COR-L47 (cell line): ENCODE results near the gene ENPP5.

ENCODE experiments used
- DNase-seq: peaks from one replicate; lab custom pipeline; 2025; lab: John Stamatoyannopoulos, UW

ENPP5 gene, protein sequence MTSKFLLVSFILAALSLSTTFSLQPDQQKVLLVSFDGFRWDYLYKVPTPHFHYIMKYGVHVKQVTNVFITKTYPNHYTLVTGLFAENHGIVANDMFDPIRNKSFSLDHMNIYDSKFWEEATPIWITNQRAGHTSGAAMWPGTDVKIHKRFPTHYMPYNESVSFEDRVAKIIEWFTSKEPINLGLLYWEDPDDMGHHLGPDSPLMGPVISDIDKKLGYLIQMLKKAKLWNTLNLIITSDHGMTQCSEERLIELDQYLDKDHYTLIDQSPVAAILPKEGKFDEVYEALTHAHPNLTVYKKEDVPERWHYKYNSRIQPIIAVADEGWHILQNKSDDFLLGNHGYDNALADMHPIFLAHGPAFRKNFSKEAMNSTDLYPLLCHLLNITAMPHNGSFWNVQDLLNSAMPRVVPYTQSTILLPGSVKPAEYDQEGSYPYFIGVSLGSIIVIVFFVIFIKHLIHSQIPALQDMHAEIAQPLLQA

DNA sequence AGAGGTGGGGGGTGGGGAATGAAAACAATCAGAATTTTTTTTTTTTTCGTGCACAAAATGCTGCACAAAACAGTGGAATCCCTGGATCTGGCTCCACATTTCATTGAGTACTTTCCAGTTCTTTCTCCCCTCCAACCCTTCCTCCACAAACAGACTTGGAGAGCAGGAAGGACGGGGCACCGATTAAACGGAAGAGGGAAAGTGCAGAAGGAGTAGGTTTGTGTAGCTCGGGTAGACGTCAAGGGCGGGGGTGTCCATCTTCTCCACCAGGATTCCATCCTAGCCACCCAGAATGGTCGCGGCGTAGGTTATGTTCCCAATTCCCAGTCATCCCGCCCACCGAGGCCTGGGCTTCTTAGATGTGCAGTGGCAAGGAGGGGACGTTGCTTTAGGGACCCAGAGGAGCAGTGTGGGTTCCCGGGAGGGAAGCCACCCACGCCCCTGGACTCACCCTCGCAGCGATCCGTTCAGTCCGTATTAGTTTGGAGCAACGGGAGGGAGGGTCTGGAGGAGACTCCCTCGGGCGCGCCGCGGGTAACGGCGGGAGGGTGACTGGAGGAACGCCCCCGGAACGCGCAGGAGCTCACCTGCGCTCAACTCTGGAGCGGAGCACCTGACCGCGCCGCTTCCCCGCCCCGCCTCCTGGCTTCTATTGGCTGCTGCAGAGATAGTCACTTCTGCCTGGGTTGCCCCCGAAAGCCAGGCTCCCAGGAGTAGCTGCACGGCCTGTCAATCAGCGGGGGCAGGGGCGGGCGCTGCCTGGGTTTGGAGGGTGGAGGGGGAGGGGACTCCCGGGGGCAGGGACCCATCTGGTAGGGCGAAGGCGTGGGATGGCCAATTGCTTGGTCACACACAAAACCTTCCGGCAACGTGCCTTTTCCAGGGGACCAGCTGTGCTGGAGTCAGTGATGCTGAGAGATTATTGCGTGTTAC lies at the start of gene ENPP5:
Gene ENPP5, minus strand, starts transcription at position 624 of the 933 bp plus-strand sequence. CDS start 2,718 bp downstream, outside the sequence.
- DNase-seq, result peak; percentile 95

DNA sequence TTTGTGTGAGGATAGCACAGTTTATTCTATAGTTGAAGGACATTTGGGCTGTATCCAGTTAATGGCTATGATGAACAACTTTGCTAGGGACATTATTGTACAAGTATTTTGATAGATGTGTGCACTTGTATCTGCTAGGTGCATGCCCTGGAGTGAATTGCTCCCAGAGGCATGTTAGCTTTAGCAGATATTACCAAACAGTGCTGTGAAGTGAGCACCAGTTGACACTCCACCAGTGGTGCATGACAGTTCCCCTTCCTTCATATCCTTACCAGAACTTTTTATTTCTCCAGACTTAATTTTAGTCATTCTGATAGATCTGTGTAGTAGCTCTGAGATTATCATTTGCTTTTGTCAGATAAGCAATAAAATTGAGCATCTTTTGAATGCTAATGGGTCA lies 48.9 kb upstream of the ENPP5 start:
- no peak for DNase-seq

DNA sequence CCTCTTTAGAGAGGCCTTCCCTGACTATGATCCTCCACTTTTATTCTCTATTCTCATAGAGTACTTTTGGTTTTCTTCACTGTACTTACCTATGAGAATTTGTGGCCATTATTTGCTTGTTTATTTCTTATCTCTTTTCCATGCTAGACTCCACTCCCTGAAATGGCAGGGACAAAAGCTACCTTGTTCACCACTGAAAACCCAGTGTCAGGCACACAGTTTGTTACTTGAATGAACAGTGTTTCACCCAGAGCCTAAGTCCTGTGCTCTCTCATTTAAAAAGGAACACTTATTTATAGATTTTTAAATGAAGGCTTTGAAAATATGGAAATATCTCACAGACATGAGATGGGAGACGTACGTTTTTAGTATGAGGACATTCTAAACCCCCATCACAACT lies 47.7 kb upstream of the ENPP5 start:
- no peak for DNase-seq

DNA sequence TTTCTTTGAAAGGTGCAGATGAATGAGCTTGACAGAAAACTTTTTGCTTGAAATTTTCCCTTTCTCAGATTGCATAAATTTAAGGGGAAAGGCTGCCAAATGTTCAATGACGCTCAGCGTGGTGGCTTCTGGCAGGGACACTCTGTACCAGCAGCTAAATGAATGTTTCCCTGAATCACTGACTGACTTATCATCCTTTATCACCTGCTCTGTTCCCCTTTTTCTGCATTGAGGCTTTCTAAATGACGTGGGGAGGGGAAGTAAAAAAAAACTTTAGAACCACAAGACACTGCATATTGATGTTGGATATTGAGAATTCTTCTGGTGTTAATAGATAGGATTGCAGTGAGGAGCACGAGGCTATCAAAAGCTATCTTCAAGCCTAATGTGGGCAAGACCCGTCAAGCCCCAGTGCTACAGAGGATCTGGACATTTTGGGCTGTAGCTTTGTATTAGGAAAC lies 46.9 kb upstream of the ENPP5 start:
- DNase-seq, result no peak

DNA sequence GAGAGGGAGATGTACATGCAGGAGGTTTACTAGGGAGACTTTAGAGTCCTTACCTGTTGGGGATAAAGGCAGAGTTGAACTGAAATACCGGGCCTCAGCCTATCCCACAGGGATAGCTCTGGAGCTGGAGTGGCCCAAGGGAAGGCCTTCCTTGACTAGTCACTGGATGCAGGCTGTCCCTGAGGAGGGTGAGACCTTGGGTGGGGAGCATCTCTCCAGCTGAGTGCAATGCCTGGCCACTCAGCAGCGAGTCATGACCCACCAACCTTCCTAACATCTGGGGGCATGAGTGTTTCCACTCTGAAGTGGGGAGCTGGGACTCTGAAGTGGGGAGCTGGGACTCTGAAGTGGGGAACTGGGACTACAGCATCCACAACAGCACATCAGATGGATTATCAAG lies 46.1 kb upstream of the ENPP5 start:
- DNase-seq, result no peak

DNA sequence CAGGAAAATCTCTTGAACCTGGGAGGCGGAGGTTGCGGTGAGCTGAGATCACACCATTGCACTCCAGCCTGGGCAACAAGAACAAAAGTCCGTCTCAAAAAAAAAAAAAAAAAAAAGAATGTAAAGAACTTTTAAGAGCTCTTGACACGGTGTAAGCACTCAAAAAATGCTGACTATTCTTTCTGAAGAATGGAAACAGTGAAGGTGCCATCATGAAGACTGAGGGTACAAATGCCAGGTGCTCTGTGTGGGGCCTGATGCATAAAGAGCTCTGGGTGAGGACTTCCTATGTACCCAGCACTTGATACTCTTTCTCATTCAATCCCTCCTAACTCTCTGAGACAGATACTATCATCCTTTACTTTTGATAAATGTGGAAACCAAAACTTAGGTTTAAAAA lies 45.0 kb upstream of the ENPP5 start:
- DNase-seq, result no peak

DNA sequence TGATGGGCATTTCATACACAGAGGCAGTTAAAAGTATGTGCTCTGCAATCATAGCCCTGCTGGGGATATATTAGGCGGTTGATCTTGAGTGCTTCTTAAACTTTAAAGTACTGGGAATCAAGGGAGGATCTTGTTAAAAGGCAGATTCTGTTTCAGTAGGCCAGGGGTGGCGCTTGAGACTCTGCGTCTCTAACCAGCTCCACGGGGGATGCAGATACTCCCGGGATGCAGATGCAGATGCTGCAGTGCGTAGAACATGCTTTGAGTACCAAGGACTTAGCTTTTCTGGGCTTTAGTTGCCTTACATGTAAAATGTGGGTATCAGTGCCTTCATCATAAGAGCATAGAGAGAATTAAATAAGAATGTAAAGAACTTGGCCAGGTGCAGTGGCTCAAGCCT lies 44.4 kb upstream of the ENPP5 start:
- no peak for DNase-seq

DNA sequence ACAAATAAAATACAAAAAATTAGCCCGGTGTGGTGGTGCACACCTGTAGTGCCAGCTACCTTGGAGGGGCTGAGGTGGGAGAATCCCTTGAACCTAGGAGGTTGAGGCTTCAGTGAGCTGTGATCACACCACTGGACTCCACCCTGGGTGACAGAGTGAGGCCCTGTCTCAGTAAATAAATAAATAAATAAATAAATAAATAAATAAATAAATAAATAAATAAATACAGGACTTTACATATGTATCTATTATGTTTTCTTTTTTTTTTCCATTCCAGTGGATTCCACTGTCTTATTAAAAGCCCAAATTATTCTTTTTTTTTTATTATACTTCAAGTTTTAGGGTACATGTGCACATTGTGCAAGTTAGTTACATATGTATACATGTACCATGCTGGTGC lies 41.1 kb upstream of the ENPP5 start:
- DNase-seq, result no peak

DNA sequence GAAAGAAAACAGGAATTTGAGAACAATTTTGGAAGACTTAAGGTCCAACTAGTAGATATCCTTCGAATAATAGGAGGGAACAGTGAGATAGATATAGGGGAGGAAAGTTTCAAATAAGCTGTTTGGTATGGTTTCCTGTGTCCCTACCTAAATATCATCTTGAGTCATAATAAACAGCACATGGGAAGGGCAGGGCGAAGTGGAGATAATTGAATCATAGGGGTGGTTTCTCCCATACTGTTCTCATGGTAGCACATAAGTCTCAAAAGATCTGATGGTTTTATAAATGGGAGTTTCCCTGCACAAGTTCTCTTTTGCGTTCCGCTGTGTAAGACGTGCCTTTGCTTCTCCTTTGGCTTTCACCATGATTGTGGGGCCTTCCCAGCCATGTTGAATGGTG lies 39.5 kb upstream of the ENPP5 start:
- DNase-seq, result no peak

DNA sequence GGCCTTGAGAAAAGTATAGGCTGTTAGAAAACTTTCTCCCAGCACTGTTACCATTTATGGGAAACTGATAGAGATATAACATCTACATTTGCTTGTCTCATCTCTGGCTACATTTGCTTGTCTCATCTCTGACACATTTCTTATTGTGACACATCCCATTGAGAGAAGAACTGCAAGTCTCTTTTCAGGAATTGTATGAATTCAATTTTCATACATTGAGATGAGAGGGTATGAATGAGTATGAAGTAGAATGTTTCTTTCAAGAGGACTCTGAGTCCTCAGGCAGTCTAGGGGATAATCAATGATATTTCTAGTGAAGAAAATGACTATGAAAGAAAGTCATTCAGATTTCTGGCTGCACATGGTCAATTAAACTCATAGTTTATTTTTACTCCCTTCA lies 37.5 kb upstream of the ENPP5 start:
- DNase-seq, result no peak

DNA sequence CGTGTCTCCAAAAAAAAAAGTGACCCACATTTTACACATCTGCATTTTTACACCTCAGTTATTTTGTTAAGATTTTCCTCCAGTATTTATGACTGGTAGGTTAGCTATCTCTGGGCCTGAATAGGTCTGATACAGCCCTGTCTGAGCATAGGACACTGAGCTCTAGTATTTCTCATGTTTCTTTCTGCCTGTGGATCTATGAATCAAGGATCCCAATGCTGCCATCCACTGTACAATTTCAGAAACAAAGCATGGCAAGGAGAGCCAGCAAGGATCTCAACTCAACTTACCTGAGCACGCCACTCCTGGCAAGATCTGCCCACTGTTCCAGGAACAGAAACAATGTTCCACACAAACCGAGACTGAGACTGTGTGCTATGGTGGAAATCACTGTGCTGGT lies 36.4 kb upstream of the ENPP5 start:
- DNase-seq, result no peak

DNA sequence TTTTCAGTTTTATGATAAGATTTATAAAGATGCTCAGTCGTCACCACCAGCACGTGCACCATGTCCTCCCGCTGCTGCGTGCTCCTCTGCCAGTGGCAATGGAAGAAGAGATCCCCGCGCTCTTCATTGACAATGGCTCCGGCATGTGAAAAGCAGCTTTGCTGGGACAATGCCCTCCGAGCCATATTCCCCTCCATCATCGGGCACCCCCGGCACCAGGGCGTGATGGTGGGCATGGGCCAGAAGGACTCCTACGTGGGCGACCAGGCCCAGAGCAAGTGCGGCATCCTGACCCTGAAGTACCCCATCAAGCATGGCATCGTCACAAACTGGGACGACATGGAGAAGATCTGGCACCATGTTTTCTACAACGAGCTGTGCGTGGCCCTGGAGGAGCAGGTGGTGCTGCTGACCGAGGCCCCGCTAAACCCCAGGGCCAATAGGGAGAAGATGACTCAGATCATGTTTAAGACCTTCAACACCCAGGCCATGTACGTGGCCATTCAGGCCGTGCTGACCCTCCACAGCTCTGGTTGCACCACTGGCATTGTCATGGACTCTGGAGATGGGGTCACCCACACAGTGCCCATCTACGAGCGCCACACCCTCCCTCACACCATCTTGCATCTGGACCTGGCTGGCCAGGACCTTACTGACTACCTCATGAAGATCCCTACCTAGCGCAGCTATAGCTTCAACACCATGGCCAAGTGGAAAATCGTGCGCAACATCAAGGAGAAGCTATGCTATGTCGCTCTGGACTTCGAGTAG lies 34.3 kb upstream of the ENPP5 start:
- no peak for DNase-seq

DNA sequence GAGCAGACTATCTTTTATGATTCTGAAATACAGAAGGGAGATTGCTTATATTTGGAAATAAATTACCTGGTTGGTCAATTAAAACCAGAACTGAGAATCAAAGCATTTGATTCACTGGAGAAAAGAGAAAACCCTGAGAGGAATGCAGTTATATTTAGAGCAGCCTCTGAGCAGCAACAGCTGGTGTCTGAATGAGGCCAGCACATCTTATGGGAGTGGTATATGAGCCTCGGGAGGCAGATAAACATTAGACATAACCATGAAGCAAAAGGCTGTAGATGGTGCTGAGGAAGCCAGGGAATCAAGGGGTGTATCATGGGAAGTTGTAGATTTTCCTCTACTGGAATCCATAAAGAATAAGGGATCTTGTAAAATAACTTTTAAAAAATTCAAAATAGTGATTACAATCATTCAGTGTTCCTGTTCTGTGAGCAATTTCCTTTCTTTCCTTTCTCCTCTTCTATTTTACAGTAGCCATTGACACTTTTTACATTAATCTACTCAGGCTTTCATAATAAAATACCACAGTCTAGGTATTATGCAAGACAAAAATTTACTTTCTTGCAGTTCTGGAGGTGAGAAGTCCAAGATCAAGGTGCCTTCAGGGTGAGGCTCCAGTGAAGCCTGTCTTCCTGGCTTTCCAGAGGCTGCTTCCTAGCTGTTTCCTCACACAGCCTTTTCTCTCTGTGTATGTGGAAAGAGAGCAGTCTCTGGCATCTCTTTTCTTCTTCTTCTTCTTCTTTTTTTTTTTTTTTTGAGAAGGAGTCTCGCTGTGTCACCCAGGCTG lies 32.8 kb upstream of the ENPP5 start:
- no peak for DNase-seq

DNA sequence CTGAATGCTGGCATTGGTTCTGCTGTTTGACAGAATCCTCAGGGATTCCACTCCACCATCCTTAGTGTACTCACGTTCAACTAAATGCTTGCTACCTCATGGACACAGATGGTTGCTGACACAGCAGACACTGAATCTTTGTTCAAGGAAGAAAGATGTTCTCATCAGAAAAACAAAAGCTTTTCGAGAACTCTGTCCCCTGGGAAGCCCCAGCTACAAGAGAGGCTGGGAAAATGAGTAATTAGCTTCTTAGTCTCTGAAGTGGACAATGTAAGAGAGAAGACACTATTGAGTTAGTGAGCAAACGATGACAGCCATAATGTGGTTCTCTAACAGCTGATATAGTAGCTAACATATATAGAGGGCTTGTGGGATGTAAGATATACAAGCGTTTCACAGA lies 30.9 kb upstream of the ENPP5 start:
- no peak for DNase-seq

DNA sequence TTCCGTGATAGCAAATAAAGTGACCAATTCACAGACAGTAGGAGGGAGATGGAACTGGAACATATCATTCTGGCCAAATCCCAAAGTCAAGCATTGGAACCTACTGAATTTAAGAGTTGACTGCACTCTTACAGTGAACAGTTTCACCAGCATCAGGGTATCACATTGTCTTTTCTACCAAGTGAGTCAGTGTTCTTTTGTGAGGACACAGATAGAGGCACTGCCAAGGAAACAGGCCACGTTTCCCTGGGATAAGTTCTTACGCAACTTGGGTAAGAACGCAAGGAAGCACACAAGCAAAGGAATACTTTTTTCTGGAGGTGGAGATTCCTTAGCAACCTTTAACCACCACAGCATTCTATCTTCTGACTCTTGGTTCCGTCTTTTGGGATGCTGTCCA lies 28.6 kb upstream of the ENPP5 start:
- DNase-seq, result no peak

DNA sequence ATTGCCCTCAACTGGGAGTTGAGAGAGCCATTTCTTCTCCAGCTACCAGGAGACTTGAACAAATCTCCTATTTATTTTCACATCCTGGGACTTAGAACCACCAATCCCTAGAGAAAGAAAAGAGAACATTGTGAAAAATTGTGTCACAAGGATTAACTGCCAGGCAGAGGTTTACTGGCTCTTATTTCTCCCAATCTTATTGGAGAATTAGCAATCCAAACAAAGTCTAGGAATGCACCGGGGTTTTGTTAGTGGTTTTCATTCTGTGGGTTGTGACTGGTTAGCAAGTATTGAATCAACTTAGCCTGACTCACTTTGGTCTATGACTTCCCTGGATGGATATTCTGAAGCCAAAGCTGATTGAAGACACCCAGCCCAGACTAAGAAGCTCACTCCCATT lies 21.2 kb upstream of the ENPP5 start:
- DNase-seq, result no peak

DNA sequence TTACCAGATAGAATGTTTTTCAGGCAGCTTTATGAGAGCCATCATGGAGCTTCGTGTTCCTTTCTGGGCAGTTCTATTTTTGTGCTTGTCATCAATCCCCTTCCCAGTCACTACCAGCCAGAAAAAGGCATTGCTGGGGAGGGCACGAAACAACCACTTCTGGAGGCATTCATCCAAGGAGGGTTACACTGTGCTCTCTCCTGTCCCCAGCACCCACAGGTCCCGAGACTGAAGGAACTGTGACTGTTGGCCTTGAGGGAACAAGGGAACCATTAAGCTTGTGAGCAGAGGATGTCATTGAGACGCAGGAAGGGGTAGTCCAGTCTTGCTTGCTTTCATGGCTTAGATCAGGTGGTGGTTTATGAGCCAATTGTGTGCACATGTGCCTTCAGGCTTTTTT lies 20.1 kb upstream of the ENPP5 start:
- no peak for DNase-seq

DNA sequence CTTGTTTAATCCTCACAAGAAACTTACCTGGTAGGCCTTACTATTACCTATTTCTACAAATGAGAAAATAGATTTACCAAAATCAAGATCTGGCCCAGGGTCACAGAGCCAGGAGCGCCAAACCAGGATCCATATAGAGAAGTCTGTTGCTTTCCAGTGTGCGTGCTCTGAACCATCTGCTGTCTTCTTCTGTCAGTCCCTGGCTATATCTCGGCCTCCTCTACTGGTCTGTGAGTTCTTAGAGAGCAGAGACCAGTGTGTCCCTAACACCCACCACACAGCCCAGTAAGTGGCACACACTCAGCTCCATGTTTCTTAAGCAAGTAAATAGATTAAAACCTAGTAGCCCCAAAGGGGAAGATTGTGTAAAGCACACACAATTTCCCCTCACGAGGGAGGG lies 18.9 kb upstream of the ENPP5 start:
- no peak for DNase-seq

DNA sequence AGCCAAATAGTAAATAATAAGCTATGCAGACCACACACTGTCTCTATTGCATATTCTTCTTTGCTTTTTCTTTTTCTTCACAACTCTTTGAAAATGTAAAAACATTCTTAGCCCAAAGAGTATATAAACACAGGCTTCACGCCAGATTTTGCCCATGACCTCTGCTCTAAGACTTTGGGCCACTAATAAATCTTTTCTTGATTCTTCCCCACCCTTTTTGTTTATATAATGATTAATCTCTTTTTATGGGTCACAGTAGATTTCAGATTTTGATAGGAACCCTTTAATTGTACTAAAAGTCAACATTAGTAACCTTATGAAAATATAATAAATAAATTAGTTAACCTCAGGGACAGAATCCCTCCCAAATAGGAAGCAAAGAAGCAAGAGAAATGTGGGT lies 15.8 kb upstream of the ENPP5 start:
- no peak for DNase-seq

DNA sequence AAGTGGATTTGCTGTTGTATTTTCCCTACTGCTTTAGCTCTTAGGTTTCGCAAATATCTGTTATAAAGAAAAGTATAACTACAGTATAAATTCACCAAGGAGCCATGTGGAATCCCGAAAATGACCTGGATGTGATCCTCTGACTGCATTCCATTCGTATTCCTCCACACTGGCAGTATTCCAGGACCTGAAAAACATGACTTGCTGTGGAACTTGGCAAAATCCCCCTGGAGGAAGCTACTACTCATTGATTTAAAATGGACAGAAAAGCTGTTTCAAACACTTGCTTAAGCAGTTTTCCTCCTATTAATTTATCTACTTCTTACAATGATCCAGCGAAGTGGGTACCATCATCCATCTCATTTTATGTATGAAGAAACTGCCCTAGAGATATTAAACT lies 13.3 kb upstream of the ENPP5 start:
- DNase-seq, result no peak

DNA sequence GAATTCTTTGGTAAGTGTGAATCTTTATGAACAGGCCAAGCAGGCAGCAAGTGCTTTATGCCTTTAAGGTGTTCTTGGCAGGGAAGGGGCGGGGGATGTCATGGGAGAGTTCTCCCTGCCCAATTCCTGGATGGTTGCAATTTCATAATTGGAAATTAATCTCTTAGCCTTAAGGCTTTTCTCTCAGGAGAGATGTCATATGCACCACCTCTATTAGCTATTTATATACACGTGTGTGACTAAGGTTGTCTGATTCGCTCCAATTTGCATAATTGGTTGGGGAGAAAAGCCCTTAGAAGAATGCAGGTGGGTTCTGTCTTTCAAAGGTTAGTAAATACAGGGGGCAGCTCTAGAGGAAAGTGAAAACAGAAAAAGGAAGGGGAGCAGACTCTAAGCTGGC lies 5.2 kb upstream of the ENPP5 start:
- DNase-seq, result no peak
